ENCODE results near the gene LMAN1L. TPM values are rescaled to one million over a fixed set of nuclear protein-coding genes. Genes with fewer than 3 reads are reported as not detected.

The LMAN1L gene
- polyA plus RNA-seq (2012; ENCODE audit: insufficient read length, low read depth): not detected

GRCh38 chr15:74812533-74812932 is at the start of gene LMAN1L:
TSS of gene LMAN1L (plus strand) at chr15:74812835. CDS start at chr15:74812855, 20 bp downstream.
- no peak for TF ChIP-seq POLR2AphosphoS5 (IDR thresholded peaks at IDR 0.05; ENCODE audit: low read depth, low read length)

DNA sequence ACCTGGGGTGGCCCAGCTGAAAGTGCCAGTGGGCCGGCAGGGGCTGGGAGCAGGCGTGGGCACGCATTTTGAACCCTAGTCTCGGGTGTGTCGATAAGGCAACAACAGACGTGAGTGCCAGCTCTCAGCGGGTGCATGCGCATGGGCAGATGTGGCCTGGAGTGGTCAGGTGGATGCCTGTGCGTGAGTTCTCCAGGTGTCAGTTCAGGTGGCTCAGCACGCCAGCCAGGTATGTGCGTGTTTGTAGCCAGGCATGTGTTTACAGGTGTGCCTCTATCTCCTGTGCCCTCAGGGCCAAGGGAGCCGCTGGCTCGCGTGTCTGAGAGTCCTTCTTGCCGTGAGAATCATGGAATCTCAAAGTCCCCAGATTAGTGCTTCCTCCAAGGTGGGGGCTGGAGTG is 49.2 kb upstream of the LMAN1L start:
- TF ChIP-seq SIN3A (IDR thresholded peaks at IDR 0.05; ENCODE audit: borderline replicate concordance, insufficient read depth, low read length) (no peak), FOXP2 (optimal IDR thresholded peaks at IDR 0.05; ENCODE audit: borderline replicate concordance, extremely low read depth, extremely low read length, insufficient read depth) (no peak), POLR2AphosphoS5 (IDR thresholded peaks at IDR 0.05; ENCODE audit: low read depth, low read length) (no peak), TAF1 (IDR thresholded peaks at IDR 0.05; ENCODE audit: borderline replicate concordance, insufficient read depth, low read length) (no peak)
- TF ChIP-seq, protein P1, sequence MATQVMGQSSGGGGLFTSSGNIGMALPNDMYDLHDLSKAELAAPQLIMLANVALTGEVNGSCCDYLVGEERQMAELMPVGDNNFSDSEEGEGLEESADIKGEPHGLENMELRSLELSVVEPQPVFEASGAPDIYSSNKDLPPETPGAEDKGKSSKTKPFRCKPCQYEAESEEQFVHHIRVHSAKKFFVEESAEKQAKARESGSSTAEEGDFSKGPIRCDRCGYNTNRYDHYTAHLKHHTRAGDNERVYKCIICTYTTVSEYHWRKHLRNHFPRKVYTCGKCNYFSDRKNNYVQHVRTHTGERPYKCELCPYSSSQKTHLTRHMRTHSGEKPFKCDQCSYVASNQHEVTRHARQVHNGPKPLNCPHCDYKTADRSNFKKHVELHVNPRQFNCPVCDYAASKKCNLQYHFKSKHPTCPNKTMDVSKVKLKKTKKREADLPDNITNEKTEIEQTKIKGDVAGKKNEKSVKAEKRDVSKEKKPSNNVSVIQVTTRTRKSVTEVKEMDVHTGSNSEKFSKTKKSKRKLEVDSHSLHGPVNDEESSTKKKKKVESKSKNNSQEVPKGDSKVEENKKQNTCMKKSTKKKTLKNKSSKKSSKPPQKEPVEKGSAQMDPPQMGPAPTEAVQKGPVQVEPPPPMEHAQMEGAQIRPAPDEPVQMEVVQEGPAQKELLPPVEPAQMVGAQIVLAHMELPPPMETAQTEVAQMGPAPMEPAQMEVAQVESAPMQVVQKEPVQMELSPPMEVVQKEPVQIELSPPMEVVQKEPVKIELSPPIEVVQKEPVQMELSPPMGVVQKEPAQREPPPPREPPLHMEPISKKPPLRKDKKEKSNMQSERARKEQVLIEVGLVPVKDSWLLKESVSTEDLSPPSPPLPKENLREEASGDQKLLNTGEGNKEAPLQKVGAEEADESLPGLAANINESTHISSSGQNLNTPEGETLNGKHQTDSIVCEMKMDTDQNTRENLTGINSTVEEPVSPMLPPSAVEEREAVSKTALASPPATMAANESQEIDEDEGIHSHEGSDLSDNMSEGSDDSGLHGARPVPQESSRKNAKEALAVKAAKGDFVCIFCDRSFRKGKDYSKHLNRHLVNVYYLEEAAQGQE (IDR thresholded peaks at IDR 0.05; ENCODE audit: insufficient read depth in 1 of 2, low read depth in 2 of 2, low read length in 2 of 2): no peak

DNA sequence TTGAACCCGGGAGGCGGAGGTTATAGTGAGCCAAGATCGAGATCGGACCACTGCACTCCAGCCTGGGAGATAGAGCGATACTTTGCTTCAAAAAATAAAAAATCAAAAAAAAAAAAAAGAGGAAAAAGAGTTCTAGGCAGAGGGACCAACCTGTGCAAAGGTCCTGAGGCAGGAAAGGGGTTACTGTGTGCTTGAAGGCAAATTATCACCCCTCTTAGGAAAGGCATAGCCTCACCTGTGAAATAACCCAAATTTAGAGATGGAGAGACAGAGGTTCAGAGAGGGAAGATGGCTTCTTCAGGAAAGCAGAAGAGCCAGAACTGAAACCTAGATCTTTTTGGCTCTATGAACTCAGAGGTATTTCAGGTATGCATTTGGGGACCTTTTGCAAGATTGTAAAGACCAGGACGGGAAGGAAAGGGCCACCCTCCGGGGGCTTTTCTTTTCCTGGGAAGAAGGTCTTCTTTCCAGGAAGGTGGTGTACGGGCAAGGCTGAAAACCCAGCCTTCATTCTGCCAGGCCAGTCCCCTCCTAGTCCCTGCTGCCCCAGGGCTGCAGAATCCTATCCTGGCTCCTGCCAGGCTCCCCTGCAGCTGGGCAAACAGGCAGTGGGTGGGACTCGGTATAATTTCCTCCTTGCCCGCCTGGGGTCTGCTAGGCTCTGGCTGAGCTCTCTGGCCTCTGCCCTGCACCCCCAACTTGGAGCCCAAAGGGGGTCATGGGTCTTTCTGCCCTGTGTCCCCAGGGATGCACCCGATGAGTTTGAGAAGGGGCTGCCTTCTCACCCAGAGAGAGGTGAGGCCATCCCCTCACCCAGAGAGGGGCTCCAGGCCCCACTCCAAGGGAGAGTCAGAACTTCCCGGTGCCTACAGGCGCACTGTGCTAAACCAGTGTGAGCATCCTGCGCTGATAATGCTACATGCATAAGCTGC is 45.2 kb upstream of the LMAN1L start:
- no peak for TF ChIP-seq TAF1 (IDR thresholded peaks at IDR 0.05; ENCODE audit: borderline replicate concordance, insufficient read depth, low read length)
- TF ChIP-seq SIN3A (IDR thresholded peaks at IDR 0.05; ENCODE audit: borderline replicate concordance, insufficient read depth, low read length): no peak
- no peak for TF ChIP-seq POLR2AphosphoS5 (IDR thresholded peaks at IDR 0.05; ENCODE audit: low read depth, low read length)
- TF ChIP-seq, protein P1 (IDR thresholded peaks at IDR 0.05; ENCODE audit: insufficient read depth in 1 of 2, low read depth in 2 of 2, low read length in 2 of 2): no peak
- no peak for TF ChIP-seq FOXP2 (optimal IDR thresholded peaks at IDR 0.05; ENCODE audit: borderline replicate concordance, extremely low read depth, extremely low read length, insufficient read depth)

- TF ChIP-seq TAF1 (IDR thresholded peaks at IDR 0.05; ENCODE audit: borderline replicate concordance, insufficient read depth, low read length) (no peak), POLR2AphosphoS5 (IDR thresholded peaks at IDR 0.05; ENCODE audit: low read depth, low read length) (no peak), SIN3A (IDR thresholded peaks at IDR 0.05; ENCODE audit: borderline replicate concordance, insufficient read depth, low read length) (no peak), FOXP2 (optimal IDR thresholded peaks at IDR 0.05; ENCODE audit: borderline replicate concordance, extremely low read depth, extremely low read length, insufficient read depth) (no peak)
- TF ChIP-seq, protein P1 (IDR thresholded peaks at IDR 0.05; ENCODE audit: insufficient read depth in 1 of 2, low read depth in 2 of 2, low read length in 2 of 2): no peak
Observed at GRCh38 chr15:74768099-74768770, 44.4 kb upstream of the LMAN1L start.

GRCh38 chr15:74768771-74769342 is 43.8 kb upstream of the LMAN1L start:
- TF ChIP-seq POLR2AphosphoS5 (IDR thresholded peaks at IDR 0.05; ENCODE audit: low read depth, low read length) (no peak), FOXP2 (optimal IDR thresholded peaks at IDR 0.05; ENCODE audit: borderline replicate concordance, extremely low read depth, extremely low read length, insufficient read depth) (no peak), TAF1 (IDR thresholded peaks at IDR 0.05; ENCODE audit: borderline replicate concordance, insufficient read depth, low read length) (no peak), SIN3A (IDR thresholded peaks at IDR 0.05; ENCODE audit: borderline replicate concordance, insufficient read depth, low read length) (no peak)
- TF ChIP-seq, protein P1 (IDR thresholded peaks at IDR 0.05; ENCODE audit: insufficient read depth in 1 of 2, low read depth in 2 of 2, low read length in 2 of 2): no peak
